ENCODE results near the gene CRYBG3. TPM values are rescaled to one million over a fixed set of nuclear protein-coding genes. Genes with fewer than 3 reads are reported as not detected.
A peak's percentile ranks its signal among the peaks of the same experiment; 100 is the strongest.

CRYBG3 gene
- total RNA-seq, 4 donors from 2014 or later = 17.4 to 41.5 (median 38.1) TPM

GRCh38 chr3:97957617-97958311 is 136.0 kb downstream of the CRYBG3 start:
- intact Hi-C loops (cut with DNase I; ENCODE audit: low total_unique reads) = no loop called here
- no peaks in the 10 kb centered on the region for H3K9me3 ChIP-seq
- TF ChIP-seq CTCF (IDR thresholded peaks at IDR 0.05) = no peak
- TF ChIP-seq POLR2A (IDR thresholded peaks at IDR 0.05) = no peak
- no peaks in the 10 kb centered on the region for H3K27me3 ChIP-seq
- H3K4me3 ChIP-seq = no peak overlapping the region
- peak overlapping the region in 1 of 2 donors; percentile 12 for H3K27ac ChIP-seq
- no peak for DNase-seq
- no peaks in the 10 kb centered on the region for H3K36me3 ChIP-seq
- no peaks in the 10 kb centered on the region for H3K4me1 ChIP-seq

GRCh38 chr3:97958396-97958795 is 136.6 kb downstream of the CRYBG3 start:
- intact Hi-C loops (cut with DNase I; ENCODE audit: low total_unique reads) = no loop called here
- TF ChIP-seq POLR2A (IDR thresholded peaks at IDR 0.05) (no peak), CTCF (IDR thresholded peaks at IDR 0.05) (no peak)
- no peaks in the 10 kb centered on the region for H3K4me1 ChIP-seq
- H3K27ac ChIP-seq = no peak overlapping the region
- H3K4me3 ChIP-seq = no peak overlapping the region
- H3K27me3 ChIP-seq = no peaks in the 10 kb centered on the region
- no peaks in the 10 kb centered on the region for H3K36me3 ChIP-seq
- H3K9me3 ChIP-seq = no peaks in the 10 kb centered on the region
- DNase-seq = no peak

DNA sequence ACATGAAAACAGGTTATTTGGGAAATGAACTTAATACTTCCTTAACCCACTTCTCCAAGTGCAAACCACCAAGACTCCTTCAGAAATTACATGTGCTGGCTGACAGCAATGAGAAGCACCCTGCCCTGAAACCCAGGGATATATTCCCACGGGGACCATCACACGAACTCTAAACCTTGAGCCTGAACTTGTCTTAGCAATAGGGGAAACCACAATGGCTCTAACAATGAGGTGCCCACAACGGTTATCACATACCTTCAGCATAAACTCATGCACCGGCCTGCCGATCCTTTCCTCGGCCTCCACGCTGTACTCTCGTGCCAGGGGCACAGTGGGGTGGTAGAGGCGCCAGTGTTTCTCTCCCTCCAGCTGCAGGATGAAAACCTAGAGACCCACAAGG is 137.0 kb downstream of the CRYBG3 start:
- no peak for DNase-seq
- no peak overlapping the region for H3K4me3 ChIP-seq
- no peaks in the 10 kb centered on the region for H3K36me3 ChIP-seq
- intact Hi-C loops (cut with DNase I; ENCODE audit: low total_unique reads) = no loop called here
- H3K9me3 ChIP-seq = no peaks in the 10 kb centered on the region
- H3K27me3 ChIP-seq = no peaks in the 10 kb centered on the region
- no peak overlapping the region for H3K27ac ChIP-seq
- TF ChIP-seq CTCF (IDR thresholded peaks at IDR 0.05) = no peak
- no peak for TF ChIP-seq POLR2A (IDR thresholded peaks at IDR 0.05)
- H3K4me1 ChIP-seq = no peaks in the 10 kb centered on the region

- TF ChIP-seq CTCF (IDR thresholded peaks at IDR 0.05) (no peak), POLR2A (IDR thresholded peaks at IDR 0.05) (no peak)
- H3K27ac ChIP-seq = no peak overlapping the region
- H3K4me1 ChIP-seq = no peaks in the 10 kb centered on the region
- no peaks in the 10 kb centered on the region for H3K36me3 ChIP-seq
- no peaks in the 10 kb centered on the region for H3K9me3 ChIP-seq
- no peak for DNase-seq
- no peak overlapping the region for H3K4me3 ChIP-seq
- no peaks in the 10 kb centered on the region for H3K27me3 ChIP-seq
- intact Hi-C loops (cut with DNase I; ENCODE audit: low total_unique reads) = no loop called here
These were observed 138.1 kb downstream of the CRYBG3 start for GRCh38 chr3:97959872-97960271.

DNA sequence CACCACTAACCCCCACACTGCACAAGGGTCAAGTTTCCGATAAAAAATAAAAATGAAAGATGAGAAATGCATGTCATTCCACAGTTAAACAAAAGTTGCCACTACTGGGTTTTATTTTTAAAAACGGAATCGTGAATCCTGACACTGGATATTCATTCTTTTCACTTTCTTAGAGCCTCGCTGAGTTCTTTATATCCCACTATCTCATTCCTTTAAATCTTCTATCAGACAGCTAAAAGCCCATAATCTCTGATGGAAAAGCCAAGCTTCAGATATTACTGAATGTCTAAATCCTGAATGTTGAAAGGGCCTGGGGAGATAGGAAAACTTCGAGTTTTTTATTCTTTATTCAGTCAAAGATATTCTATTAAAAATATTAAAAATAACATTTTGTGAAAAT is 138.7 kb downstream of the CRYBG3 start:
- Histone ChIP-seq H3K27me3 (no peaks in the 10 kb centered on the region), H3K36me3 (no peaks in the 10 kb centered on the region), H3K27ac (no peak overlapping the region), H3K9me3 (no peaks in the 10 kb centered on the region), H3K4me1 (no peaks in the 10 kb centered on the region), H3K4me3 (no peak overlapping the region)
- intact Hi-C loops (cut with DNase I; ENCODE audit: low total_unique reads) = no loop called here
- no peak for TF ChIP-seq POLR2A (IDR thresholded peaks at IDR 0.05)
- no peak for DNase-seq
